ENCODE measurements around the gene TBX15. TPM values are rescaled to one million over a fixed set of nuclear protein-coding genes. Genes with fewer than 3 reads are reported as not detected.

The TBX15 gene
- total RNA-seq, 4 donors from 2014 or later: 0.45 to 1.6 (median 0.56) TPM

DNA sequence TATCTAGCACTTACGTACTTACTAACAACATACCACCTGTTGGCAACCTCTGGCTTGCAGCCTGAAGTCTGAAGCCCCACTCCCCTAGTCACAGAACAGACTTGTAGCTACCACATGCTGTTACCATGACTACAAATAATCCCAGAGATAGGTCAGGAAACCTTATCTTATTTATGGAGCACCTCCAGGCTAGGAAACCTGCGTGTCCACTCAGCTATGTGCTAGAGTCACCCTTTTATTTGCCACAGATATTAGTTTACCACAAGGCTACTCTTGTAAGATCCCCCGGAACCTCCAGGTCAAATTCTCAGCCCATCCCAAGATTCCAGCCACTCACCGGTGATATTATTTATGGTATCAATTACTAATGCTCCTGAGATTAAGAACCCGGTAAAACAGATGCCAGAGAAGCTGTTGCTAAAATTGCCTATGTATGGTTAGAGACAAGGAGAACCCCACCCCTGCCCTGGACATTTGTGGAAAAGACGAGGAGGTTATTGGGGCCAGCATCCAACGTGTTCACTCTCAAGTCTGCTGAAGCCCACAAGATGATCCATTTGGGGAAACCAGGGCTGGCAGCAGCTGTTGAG lies 116.5 kb downstream of the TBX15 start:
- Histone ChIP-seq H3K27me3 (peaks cover 6% of the 10 kb centered on the region), H3K36me3 (no peaks in the 10 kb centered on the region), H3K27ac (no peak overlapping the region), H3K9me3 (no peaks in the 10 kb centered on the region), H3K4me1 (no peaks in the 10 kb centered on the region), H3K4me3 (no peak overlapping the region)
- 73 to 86% methylated on average over 1 to 7 of the region's 7 CpGs for WGBS, 2 donors (ENCODE audit: low coverage in 1 of 2)
- TF ChIP-seq POLR2A (IDR thresholded peaks at IDR 0.05): no peak
- TF ChIP-seq EP300 (IDR thresholded peaks at IDR 0.05): no peak
- no peak for TF ChIP-seq POLR2AphosphoS5 (IDR thresholded peaks at IDR 0.05)
- TF ChIP-seq, protein P1, sequence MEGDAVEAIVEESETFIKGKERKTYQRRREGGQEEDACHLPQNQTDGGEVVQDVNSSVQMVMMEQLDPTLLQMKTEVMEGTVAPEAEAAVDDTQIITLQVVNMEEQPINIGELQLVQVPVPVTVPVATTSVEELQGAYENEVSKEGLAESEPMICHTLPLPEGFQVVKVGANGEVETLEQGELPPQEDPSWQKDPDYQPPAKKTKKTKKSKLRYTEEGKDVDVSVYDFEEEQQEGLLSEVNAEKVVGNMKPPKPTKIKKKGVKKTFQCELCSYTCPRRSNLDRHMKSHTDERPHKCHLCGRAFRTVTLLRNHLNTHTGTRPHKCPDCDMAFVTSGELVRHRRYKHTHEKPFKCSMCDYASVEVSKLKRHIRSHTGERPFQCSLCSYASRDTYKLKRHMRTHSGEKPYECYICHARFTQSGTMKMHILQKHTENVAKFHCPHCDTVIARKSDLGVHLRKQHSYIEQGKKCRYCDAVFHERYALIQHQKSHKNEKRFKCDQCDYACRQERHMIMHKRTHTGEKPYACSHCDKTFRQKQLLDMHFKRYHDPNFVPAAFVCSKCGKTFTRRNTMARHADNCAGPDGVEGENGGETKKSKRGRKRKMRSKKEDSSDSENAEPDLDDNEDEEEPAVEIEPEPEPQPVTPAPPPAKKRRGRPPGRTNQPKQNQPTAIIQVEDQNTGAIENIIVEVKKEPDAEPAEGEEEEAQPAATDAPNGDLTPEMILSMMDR (IDR thresholded peaks at IDR 0.05): no peak
- no peak for ATAC-seq

DNA sequence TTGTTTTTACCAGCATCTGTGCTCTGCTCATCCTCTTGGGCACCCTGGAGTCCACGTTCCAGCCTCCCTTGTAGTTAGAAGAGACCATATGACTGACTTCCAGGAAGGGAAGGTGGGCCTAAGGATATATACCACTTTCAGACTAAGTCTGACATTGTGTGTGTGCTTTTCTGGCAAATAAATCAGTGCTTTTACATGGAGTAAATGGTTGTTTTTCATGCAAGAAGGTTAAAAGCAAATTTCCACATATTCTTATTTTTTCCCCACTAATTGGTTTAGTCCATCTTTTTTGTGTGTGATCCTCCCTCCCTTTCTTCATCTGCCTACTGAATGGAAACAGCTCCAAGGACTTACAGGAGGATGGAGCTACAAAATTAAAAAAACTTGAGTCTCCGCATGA lies 119.8 kb downstream of the TBX15 start:
- Histone ChIP-seq H3K4me3 (no peak overlapping the region), H3K9me3 (no peaks in the 10 kb centered on the region)
- 80 to 88% methylated on average over 2 of the region's 2 CpGs for WGBS, 2 donors (ENCODE audit: low coverage in 1 of 2)

DNA sequence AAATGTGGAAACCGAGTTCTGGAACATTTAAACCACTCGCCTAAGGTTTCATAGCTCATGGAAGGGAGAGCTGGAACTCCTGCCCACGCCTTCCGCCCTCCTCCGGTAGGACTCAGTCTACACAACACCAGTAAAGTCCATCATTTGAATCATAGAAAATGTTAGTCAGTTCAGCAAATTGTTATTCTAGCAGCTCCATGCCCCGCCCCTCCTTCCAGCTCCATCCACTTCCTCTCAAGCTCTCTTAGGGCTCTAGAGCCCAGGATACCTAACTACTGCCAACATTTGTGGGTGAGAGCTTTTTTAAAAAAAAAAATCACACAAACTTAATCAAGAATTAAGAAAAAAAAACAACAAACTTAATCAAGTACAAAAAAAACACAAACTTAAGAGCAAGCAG lies 121.8 kb downstream of the TBX15 start:
- no peak overlapping the region for H3K27ac ChIP-seq
- no peaks in the 10 kb centered on the region for H3K9me3 ChIP-seq
- TF ChIP-seq, protein P1 (IDR thresholded peaks at IDR 0.05): no peak
- no peak for TF ChIP-seq POLR2A (IDR thresholded peaks at IDR 0.05)
- no peak for TF ChIP-seq EP300 (IDR thresholded peaks at IDR 0.05)
- TF ChIP-seq POLR2AphosphoS5 (IDR thresholded peaks at IDR 0.05): no peak
- WGBS, 2 donors (ENCODE audit: low coverage in 1 of 2): 78 to 82% methylated on average over 5 of the region's 6 CpGs
- no peaks in the 10 kb centered on the region for H3K36me3 ChIP-seq
- no peaks in the 10 kb centered on the region for H3K27me3 ChIP-seq
- H3K4me1 ChIP-seq: no peaks in the 10 kb centered on the region
- ATAC-seq: no peak
- no peak overlapping the region for H3K4me3 ChIP-seq

More for the DNA sequence above, 119.8 kb downstream of the TBX15 start:
- no peak for TF ChIP-seq POLR2A (IDR thresholded peaks at IDR 0.05)
- TF ChIP-seq POLR2AphosphoS5 (IDR thresholded peaks at IDR 0.05): no peak
- TF ChIP-seq EP300 (IDR thresholded peaks at IDR 0.05): no peak
- TF ChIP-seq, protein P1 (IDR thresholded peaks at IDR 0.05): no peak
- Histone ChIP-seq H3K27ac (no peak overlapping the region), H3K4me1 (no peaks in the 10 kb centered on the region), H3K36me3 (no peaks in the 10 kb centered on the region), H3K27me3 (peaks cover 6% of the 10 kb centered on the region)
- ATAC-seq: no peak

DNA sequence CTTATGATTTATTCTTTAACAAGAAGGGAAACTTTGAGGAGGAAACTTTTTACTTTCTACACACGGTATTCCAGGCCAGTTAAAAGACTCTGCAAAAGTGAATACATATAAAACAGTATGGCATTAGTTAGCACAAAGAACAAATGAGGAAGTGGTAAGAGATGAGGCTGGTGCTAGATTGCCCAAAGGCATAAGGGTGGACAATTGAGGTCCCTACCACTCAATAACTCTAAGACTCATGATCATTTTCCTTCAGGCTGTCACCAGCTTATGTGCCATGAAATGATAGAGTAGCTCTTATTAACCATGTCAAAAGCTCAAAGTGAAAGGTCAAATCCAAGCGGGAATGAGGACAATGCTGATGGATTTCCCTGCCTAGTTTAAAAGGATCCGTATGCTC lies 124.5 kb downstream of the TBX15 start:
- Histone ChIP-seq H3K27ac (no peak overlapping the region), H3K27me3 (no peaks in the 10 kb centered on the region), H3K4me3 (no peak overlapping the region), H3K36me3 (no peaks in the 10 kb centered on the region), H3K9me3 (no peaks in the 10 kb centered on the region), H3K4me1 (no peaks in the 10 kb centered on the region)
- no peak for ATAC-seq
- WGBS, 2 donors (ENCODE audit: low coverage in 1 of 2): 42 to 53% methylated on average over 2 to 3 of the region's 3 CpGs
- TF ChIP-seq, protein P1 (IDR thresholded peaks at IDR 0.05): no peak
- TF ChIP-seq POLR2AphosphoS5 (IDR thresholded peaks at IDR 0.05) (no peak), EP300 (IDR thresholded peaks at IDR 0.05) (no peak), POLR2A (IDR thresholded peaks at IDR 0.05) (no peak)

DNA sequence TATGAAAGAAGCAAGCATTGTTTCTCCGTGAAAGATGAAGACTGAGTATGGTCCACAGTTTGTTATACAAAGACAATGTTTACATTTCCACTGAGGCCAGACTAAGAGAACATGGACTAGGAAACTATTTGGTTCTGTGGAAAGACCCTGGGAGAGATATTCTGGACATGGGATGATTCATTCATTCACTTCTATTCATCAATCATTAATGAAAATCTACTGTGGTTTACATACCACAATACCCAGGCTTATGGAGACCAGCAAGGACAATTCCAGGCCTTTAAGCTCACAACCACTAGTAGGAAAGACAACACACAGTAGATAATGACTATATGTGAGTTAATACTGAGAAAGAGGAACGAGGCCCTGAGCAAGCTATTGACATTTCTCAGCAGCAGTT lies 125.4 kb downstream of the TBX15 start:
- 72 to 83% methylated on average over 2 of the region's 2 CpGs for WGBS, 2 donors (ENCODE audit: low coverage in 1 of 2)
- H3K27me3 ChIP-seq: no peaks in the 10 kb centered on the region
- H3K9me3 ChIP-seq: no peaks in the 10 kb centered on the region
- H3K4me1 ChIP-seq: no peaks in the 10 kb centered on the region
- no peak for ATAC-seq
- no peak overlapping the region for H3K4me3 ChIP-seq
- no peaks in the 10 kb centered on the region for H3K36me3 ChIP-seq
- H3K27ac ChIP-seq: no peak overlapping the region
- TF ChIP-seq EP300 (IDR thresholded peaks at IDR 0.05) (no peak), POLR2AphosphoS5 (IDR thresholded peaks at IDR 0.05) (no peak), POLR2A (IDR thresholded peaks at IDR 0.05) (no peak)
- TF ChIP-seq, protein P1 (IDR thresholded peaks at IDR 0.05): no peak

Data from gastroesophageal sphincter (tissue), 4 donors.